GM18858 (cell line): Measurements from ENCODE around the gene MORN5.

ENCODE experiments used
- ATAC-seq: cut with Tn5 transposase; IDR thresholded peaks from one replicate; pipeline ENCODE4 v1.9.1; 2021; ENCODE audit not compliant: unreplicated experiment

Gene MORN5

DNA sequence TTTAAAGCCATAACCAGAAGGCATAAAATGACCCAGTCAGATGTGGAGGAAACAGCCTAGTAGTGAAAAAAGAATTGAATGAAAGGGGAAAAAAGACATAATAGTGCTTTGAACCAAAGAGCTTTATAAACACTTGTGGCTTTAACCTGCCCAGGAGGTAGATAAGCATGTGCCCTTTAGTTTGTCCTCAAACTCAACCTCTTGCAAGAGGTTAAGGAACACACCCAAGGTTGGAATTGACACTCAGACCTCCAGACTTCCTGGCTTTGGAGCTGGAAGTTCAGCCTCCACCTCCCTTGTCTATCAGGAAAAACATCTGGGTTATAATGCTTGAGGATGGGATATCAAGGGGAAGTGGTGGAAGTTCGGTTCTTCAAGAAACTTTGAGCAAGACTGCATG, 16.4 kb upstream of the MORN5 start:
- ATAC-seq: no peak

DNA sequence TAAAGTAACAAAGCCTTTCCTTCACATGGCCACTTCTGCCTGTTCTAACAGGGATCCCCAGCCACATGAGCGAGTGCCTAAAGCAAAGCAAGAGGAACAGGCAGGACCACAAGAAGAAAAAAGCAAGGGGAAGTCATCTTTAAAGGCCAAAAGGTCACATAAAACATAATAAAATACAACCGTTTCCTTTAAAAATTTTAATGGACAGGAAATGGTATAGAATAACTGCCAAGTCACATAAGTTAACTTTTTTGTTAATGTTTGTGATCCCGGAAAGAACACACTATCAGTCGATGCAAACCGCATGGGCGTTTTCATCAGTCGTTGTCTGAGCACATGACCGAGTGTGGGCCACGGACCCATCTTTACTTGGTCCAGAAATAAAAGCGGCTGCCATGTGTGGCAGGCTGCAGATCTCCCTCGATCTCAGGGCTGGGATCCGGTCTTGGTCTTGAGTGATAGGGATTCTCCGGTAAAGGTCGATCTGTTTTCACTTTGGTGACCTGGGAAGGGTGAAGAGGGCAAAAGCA, 15.8 kb upstream of the MORN5 start:
- ATAC-seq: no peak

GRCh38 chr9:122144836-122145591, 14.7 kb upstream of the MORN5 start:
- ATAC-seq: no peak

DNA sequence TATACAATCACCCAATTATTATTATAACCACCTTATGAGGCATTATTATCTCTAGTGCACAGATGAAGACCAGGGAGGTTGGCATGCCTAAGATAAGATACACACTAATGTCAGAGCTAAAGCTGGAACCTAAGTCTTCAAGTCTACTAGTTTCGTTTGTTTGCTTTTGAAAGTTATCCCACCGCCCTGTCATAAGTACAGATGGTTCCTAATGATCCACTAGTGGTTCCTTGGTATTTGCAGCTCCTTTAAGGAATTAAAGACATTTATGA, 14.2 kb upstream of the MORN5 start:
- no peak for ATAC-seq

DNA sequence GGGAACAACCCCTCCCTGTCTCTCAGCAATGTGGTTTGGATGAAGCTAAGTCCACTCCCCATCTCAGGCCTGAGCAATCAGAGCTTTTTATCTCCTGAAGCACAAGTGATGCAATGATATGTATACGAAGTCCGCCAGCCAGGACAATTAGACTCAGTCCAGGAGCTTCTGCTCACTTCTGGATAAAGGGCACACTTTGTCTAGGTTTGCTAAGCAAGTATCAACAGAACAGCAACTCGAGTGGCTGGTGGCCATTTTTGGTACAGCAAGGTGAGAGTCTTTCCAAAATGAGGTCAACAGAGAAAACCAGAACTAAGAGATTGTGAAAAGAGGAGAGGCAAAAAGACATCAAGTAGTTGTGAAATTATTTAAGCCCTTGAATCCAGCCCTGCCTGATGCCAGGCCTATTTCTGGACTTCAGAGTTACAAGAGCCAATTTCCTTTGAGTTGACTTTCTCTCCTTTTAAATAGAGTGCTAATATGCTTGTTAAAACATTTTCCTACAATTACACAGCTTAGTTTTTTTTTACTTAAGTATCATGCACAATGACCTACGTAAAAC, 8.4 kb upstream of the MORN5 start:
- no peak for ATAC-seq

DNA sequence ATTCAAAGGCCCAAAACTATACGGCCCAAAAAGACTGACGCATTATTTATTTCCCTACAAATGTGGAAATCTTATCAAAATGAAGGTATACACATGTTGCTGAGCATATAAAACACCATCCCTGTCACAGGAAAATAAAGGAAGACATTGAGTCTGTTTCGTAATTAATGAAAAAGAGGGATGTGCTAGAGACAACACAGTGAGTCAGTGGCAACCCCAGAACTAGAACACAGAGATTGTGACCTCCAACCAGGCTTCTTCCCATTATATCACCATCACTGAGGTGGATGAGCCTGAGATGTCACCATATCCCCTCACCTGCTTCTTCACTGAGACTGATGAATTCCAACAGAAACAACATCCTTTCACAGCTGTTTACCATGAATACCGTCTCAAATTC, 3.9 kb upstream of the MORN5 start:
- no peak for ATAC-seq

GRCh38 chr9:122158202-122158601, 1.5 kb upstream of the MORN5 start:
- no peak for ATAC-seq

DNA sequence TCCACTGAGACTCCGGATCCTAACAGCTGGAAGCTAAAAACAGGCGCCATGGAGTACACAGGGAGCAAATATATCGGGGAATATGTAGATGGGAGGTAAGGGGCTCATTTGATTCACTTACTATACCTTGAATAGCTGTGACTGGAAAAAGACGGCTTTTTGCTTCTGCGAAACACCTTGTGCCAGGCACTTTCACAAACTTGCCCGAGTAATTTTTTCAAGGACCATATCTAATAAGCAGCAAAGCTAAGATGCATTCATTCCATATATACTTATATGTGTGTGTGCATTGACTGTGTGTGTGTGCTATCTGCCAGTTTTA, 178 bp downstream of the MORN5 start:
- no peak for ATAC-seq

DNA sequence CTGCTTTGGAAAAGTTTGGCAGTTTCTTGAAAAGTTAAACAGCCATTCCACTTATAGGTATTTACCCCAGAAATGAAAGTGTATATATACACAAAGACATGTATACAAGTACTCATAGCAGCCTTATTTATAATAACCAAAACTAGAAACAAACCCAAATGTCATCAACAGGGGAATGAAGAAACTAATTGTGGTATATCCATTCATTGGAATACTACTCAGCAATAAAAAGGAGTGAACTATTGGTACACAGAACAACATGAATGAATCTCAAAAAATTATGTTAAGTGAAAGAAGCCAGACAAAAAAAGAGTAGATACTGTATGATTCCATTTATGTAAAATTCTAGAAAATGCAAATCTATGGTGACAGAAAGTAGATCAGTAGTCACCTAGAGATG, 2.7 kb downstream of the MORN5 start:
- no peak for ATAC-seq

DNA sequence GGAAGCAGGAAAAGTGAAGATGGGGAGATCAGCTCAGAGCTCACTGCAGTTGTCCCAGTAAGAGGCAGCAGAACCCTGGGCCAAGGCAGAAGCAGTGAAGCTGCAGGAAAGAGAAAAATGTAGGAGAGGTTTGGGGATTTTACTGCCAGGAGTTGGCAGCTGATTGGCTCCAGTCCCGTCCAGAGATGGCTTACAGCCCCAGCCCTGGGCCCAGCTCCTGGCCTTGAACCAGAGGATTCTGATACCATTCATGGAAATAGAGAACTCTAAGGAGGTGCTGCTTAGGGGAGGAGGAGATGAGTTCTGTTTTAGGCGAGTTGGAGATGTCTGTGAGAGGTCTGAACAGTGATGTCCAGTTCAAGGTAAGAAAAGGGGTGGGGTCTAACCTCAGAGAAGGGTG, 4.6 kb downstream of the MORN5 start:
- no peak for ATAC-seq

DNA sequence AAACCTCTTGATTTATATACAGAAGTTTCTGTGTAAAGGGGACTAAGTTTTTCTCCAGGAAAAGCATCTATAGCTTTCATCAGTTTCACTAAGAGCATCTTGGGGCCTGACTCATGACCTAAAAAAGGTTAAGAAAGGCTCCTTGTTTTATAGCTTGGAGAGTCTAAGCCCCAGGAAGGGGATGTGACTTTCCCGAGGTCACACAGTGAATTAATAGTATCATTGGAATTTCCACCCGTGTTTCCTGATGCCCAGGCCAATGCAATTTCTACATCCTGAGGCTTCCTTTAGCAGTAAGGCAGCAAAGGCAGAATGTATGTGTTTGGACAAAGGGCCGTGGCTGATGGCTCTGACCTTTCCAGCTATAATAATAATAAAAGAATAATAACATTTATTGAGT, 8.6 kb downstream of the MORN5 start:
- no peak for ATAC-seq

GRCh38 chr9:122172131-122172530, 12.4 kb downstream of the MORN5 start:
- ATAC-seq: no peak

GRCh38 chr9:122173670-122174069, 14.0 kb downstream of the MORN5 start:
- ATAC-seq: no peak

DNA sequence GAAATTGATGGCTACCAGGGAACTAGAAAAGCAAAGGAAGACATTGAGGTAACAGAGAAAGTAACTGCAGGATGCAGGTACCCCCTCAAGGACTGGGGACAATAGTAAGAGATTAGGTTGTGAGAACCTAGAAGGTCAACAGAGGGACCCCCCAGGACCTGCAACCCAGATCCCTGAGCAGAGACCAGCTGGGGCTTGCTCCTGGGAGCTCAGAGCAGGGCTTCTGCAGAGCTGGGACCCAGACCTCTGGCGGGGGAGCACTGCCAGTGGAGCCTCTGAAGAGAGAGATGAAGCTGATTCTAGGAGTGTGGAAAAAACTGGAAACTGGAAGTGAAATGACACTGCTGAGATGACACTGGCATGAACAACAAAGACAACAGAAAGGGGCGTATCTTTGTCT, 17.2 kb downstream of the MORN5 start:
- no peak for ATAC-seq

DNA sequence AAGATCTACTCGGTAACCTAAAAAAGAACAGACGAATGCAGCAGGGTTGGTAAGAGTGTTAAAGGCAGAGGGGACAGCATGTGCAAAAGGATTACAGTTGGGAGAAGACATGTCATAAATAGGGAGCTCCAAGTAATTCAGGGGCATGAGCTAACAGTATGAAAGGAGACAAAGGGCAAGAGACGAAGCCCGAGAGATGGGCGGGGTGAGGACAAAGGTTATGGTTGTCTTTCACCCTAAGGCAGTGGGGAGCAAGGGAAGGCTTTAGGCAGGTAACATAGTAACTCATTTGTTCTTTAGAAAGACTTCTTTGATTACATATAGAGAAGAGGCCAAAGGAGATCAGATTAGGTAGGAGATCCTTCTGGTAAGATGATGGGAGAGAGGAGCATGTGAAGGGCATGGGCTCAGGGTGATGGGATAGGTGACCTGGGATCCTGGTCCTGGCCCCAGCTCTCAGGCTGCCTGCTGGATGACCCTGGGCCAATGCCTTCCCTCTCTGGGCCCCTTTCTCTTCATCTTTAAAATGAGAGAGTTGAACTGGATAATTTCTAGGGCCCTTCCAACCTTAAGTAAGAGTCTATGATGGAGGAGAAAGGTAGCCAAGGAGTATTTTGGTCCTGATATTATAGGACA, 19.5 kb downstream of the MORN5 start:
- no peak for ATAC-seq

- ATAC-seq: no peak
These were observed 20.0 kb downstream of the MORN5 start for GRCh38 chr9:122179690-122180074.

GRCh38 chr9:122180633-122181032, 20.9 kb downstream of the MORN5 start:
- no peak for ATAC-seq

DNA sequence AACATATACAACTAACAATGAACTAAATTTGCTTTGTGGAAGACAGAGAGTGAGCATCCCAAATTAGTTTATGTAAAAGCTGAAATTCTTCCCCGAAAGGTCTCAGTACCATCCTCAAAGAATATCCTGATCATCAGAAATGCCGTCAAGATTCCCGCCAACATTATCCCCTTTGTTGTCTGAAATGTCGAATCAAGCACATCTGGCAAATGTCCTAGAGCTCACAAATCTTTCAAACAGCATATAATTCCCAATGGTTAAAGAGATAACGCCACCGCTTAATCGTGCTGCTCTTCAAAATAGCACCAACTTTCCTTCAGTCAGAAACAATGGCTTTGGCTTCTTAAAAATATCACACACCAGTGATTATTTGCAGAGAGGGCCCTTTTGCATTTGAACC, 23.8 kb downstream of the MORN5 start:
- no peak for ATAC-seq

DNA sequence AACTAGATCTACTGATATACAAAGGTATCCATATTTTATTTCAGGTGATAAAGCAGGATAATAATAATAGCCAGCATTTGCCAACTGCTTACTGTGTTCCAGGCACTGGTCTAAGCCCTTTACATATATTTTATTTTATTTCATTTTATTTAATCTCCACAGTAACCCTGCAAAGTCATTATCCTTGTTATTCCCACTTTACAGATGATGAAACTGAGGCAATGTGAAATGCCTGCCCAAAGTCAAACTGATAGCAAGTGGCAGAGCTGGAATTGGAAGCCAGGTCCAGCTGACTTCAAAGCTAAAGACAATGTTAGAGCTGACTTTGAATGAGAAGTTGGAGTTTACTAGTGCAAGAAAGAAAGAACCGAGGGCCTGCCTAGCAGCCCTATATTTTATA, 24.8 kb downstream of the MORN5 start:
- ATAC-seq: no peak

DNA sequence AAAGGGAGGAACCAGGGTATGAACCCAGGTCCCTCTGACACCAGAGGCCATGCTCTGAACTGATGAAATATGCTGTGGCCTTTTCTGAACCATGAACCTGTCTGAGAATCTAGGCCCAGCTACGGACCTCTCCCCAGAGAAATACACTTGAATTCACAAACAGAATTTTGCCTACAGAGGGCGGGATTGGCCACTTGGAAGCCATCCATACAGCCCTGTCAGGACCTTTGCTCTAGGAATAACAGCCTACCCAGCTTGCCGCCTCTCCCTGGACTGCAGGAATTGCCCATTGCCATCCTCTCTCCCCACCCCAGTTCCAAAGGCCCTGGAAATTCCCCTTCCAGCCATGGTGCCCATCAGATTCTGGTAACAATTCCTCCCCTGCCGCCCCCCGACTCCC, 26.6 kb downstream of the MORN5 start:
- no peak for ATAC-seq

- ATAC-seq: no peak
These were observed 27.2 kb downstream of the MORN5 start for GRCh38 chr9:122186777-122187470.

GRCh38 chr9:122188369-122188768, 28.7 kb downstream of the MORN5 start:
- ATAC-seq: no peak
